Spleen (tissue), 7 donors: ENCODE data around the gene HOTAIR.

Experiments used
- POLR2A ChIP-seq, 3 donors: fragments of 450-650 bp; IDR thresholded peaks; one replicate each; pipeline ENCODE4 v1.5.1; 2017; ENCODE audit warnings: antibody characterized with exemption in 3 of 3, mild to moderate bottlenecking in 1 of 3
- POLR2AphosphoS5 ChIP-seq, 3 donors: sonication (generic); formaldehyde crosslinking; IDR thresholded peaks; one replicate each; pipeline ENCODE4 v1.5.1; 2017; ENCODE audit warnings: antibody characterized with exemption in 3 of 3
- TF ChIP-seq, protein P1 (sequence below), 11 experiments: fragments of 200-600 bp in 7 of 11; fragments of 450-650 bp in 4 of 11; sonication (generic) in 4 of 11; IDR thresholded peaks in 8 of 11; conservative IDR thresholded peaks in 3 of 11; 1 replicate in 7 of 11; 2 replicates in 4 of 11; pipeline versions ENCODE4 v1.4.0 to v1.8.0; 2016 to 2021; ENCODE audit warnings: antibody characterized with exemption in 11 of 11, inconsistent platforms in 4 of 11, mild to moderate bottlenecking in 1 of 11
- donor health status: DM: no; HTN: no; CAD: no; lungs with moderate emphysema.
- donor health status: DM: no; HTN: no; CAD: no.
- donor health status: DM: no; HTN: no; CAD: no.

DNA sequence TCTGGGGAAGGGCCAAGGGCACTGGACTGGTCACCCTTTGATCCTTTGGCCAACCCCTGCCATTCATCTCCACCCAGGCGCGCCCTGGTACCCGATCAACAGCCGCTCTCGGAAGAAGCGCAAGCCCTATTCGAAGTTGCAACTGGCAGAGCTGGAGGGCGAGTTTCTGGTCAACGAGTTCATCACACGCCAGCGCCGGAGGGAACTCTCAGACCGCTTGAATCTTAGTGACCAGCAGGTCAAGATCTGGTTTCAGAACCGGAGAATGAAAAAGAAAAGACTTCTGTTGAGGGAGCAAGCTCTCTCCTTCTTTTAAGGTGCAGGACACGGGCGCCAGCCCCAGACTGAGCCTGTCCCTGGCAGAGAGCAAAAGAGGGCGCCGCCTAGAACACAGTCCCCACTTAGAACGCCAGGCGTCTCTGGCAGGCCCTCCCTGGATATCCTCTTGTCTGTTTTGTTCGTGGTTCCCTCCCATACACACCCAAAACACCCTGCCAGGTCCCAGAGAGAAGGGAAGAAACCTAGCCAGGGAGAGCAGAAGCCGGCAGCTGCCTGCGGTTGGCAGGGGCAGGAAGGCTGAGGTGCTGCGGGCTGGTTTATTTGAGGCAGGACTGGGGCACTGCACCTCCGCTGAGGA lies 18.4 kb downstream of the HOTAIR start:
- TF ChIP-seq, protein P1, sequence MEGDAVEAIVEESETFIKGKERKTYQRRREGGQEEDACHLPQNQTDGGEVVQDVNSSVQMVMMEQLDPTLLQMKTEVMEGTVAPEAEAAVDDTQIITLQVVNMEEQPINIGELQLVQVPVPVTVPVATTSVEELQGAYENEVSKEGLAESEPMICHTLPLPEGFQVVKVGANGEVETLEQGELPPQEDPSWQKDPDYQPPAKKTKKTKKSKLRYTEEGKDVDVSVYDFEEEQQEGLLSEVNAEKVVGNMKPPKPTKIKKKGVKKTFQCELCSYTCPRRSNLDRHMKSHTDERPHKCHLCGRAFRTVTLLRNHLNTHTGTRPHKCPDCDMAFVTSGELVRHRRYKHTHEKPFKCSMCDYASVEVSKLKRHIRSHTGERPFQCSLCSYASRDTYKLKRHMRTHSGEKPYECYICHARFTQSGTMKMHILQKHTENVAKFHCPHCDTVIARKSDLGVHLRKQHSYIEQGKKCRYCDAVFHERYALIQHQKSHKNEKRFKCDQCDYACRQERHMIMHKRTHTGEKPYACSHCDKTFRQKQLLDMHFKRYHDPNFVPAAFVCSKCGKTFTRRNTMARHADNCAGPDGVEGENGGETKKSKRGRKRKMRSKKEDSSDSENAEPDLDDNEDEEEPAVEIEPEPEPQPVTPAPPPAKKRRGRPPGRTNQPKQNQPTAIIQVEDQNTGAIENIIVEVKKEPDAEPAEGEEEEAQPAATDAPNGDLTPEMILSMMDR (IDR thresholded peaks at IDR 0.05 in 8 of 11, conservative IDR thresholded peaks at IDR 0.05 in 3 of 11): no peak
- no peak for TF ChIP-seq POLR2AphosphoS5 (IDR thresholded peaks at IDR 0.05)
- no peak for TF ChIP-seq POLR2A (IDR thresholded peaks at IDR 0.05)
